ENCODE data around the gene COX4I1.

GRCh38 chr16:85753559-85753958 lies 45.9 kb upstream of the COX4I1 start:
- TF ChIP-seq GABPA (IDR thresholded peaks at IDR 0.05; ENCODE audit: borderline replicate concordance, insufficient read depth, low read length) (no peak), POLR2AphosphoS5 (IDR thresholded peaks at IDR 0.05; ENCODE audit: low read depth, low read length) (no peak), NRF1 (IDR thresholded peaks at IDR 0.05; ENCODE audit: low read depth, low read length) (no peak), CTCF (IDR thresholded peaks at IDR 0.05; ENCODE audit: control extremely low read depth in 1 of 3, insufficient read depth in 1 of 3, low read depth in 1 of 3, low read length in 3 of 3) (no peak), EZH2 (IDR thresholded peaks at IDR 0.05; ENCODE audit: low read depth, low read length, severe bottlenecking) (no peak)
